Neuronal stem cell (in vitro differentiated cells): ENCODE results near the gene PRKACB.

Experiments used
- DNase-seq: peaks from one replicate; pipeline ENCODE4 v3.0.0-alpha.2; 2013; ENCODE audit warnings: low spot score
- H2AFZ ChIP-seq: one replicate; pipeline ENCODE4 v1.6.1; 2013; ENCODE audit warnings: mild to moderate bottlenecking, low read length, inconsistent platforms
- H2AK5ac ChIP-seq: 2 replicates; pipeline ENCODE4 v1.6.1; 2013; ENCODE audit warnings: low read depth, mild to moderate bottlenecking, inconsistent platforms, low read length, moderate library complexity, mixed read lengths
- H2BK120ac ChIP-seq: 2 replicates; pipeline ENCODE4 v1.6.1; 2013; ENCODE audit warnings: low read depth, mild to moderate bottlenecking, inconsistent platforms, low read length, moderate library complexity, mixed read lengths
- H2BK12ac ChIP-seq: one replicate; pipeline ENCODE4 v1.6.1; 2013; ENCODE audit warnings: low read length, inconsistent platforms
- H2BK15ac ChIP-seq: 2 replicates; pipeline ENCODE4 v1.6.1; 2013; ENCODE audit warnings: mild to moderate bottlenecking, low read length, inconsistent platforms, mixed read lengths
- H2BK5ac ChIP-seq: one replicate; pipeline ENCODE4 v1.6.1; 2013; ENCODE audit warnings: inconsistent platforms, mild to moderate bottlenecking, low read length, moderate library complexity
- H3K14ac ChIP-seq: one replicate; pipeline ENCODE4 v1.6.1; 2013; ENCODE audit warnings: low read length, inconsistent platforms
- H3K18ac ChIP-seq: 2 replicates; pipeline ENCODE4 v1.6.1; 2013; ENCODE audit warnings: low read length, inconsistent platforms
- H3K23ac ChIP-seq: 2 replicates; pipeline ENCODE4 v1.6.1; 2013; ENCODE audit warnings: low read depth, mild to moderate bottlenecking, mixed read lengths, low read length, inconsistent platforms; ENCODE audit not compliant: poor library complexity
- H3K27ac ChIP-seq: replicated peaks from 3 replicates; pipeline ENCODE4 v1.5.1; 2013; ENCODE audit warnings: low read length, inconsistent platforms
- H3K27me3 ChIP-seq, 3 experiments: 2 replicates each; pipeline ENCODE4 v1.6.1; 2013; ENCODE audit warnings: low read length in 3 of 3, mild to moderate bottlenecking in 2 of 3, inconsistent platforms in 1 of 3, low read depth in 1 of 3, mixed read lengths in 1 of 3, moderate library complexity in 1 of 3; ENCODE audit not compliant: control insufficient read depth in 3 of 3, insufficient read depth in 3 of 3
- H3K36me3 ChIP-seq, 2 donors: replicated peaks in 1 of 2; 2 replicates each; pipeline ENCODE4 v1.6.1; 2013; ENCODE audit warnings: low read length in 2 of 2; ENCODE audit not compliant: control insufficient read depth in 2 of 2, insufficient read depth in 2 of 2
- H3K4ac ChIP-seq: 2 replicates; pipeline ENCODE4 v1.6.1; 2013; ENCODE audit warnings: inconsistent platforms, mild to moderate bottlenecking, low read length, moderate library complexity
- H3K4me1 ChIP-seq, 2 donors: 1 replicate in 1 of 2; 2 replicates in 1 of 2; pipeline ENCODE4 v1.6.1; 2013; ENCODE audit warnings: low read length in 2 of 2, low read depth in 1 of 2; ENCODE audit not compliant: control insufficient read depth in 2 of 2, insufficient read depth in 1 of 2
- H3K4me2 ChIP-seq: one replicate; pipeline ENCODE4 v1.6.1; 2013; ENCODE audit warnings: mild to moderate bottlenecking, low read length, inconsistent platforms; ENCODE audit not compliant: insufficient read depth, poor library complexity, severe bottlenecking
- H3K4me3 ChIP-seq, 2 donors: 2 replicates each; pipeline ENCODE4 v1.5.1; 2013; ENCODE audit warnings: low read length in 2 of 2, mild to moderate bottlenecking in 2 of 2, inconsistent platforms in 1 of 2, moderate library complexity in 1 of 2
- H3K79me1 ChIP-seq: one replicate; pipeline ENCODE4 v1.6.1; 2013; ENCODE audit warnings: low read depth, mild to moderate bottlenecking, inconsistent platforms, low read length, moderate library complexity
- H3K9ac ChIP-seq: one replicate; pipeline ENCODE4 v1.6.1; 2013; ENCODE audit warnings: mild to moderate bottlenecking, low read depth, low read length, inconsistent platforms; ENCODE audit not compliant: poor library complexity
- H3K9me3 ChIP-seq, 2 donors: replicated peaks in 1 of 2; 2 replicates each; pipeline versions ENCODE3 to v1.6.1; 2013; ENCODE audit warnings: low read length in 2 of 2, mild to moderate bottlenecking in 2 of 2, inconsistent platforms in 1 of 2, low read depth in 1 of 2, mixed read lengths in 1 of 2, moderate library complexity in 1 of 2; ENCODE audit not compliant: control insufficient read depth in 2 of 2, insufficient read depth in 1 of 2
- H4K8ac ChIP-seq: one replicate; pipeline ENCODE4 v1.6.1; 2013; ENCODE audit warnings: low read depth, mild to moderate bottlenecking, inconsistent platforms, low read length, moderate library complexity
- H4K91ac ChIP-seq: one replicate; pipeline ENCODE4 v1.6.1; 2013; ENCODE audit warnings: low read length, low read depth, mild to moderate bottlenecking, inconsistent platforms; ENCODE audit not compliant: poor library complexity
- WGBS, 2 donors: extraction: QIAGEN DNeasy Blood & Tissue Kit; methylation state at CpG; one replicate each; pipeline ENCODE4 v1.1.7; 2013; ENCODE audit warnings: missing lambda C conversion rate in 2 of 2, mixed read lengths in 1 of 2; ENCODE audit not compliant: insufficient read length in 2 of 2, insufficient replicate concordance in 1 of 2; ENCODE audit errors: extremely low coverage in 2 of 2; 5-methylcytosine and 5-hydroxymethylcytosine counted together

PRKACB gene

DNA sequence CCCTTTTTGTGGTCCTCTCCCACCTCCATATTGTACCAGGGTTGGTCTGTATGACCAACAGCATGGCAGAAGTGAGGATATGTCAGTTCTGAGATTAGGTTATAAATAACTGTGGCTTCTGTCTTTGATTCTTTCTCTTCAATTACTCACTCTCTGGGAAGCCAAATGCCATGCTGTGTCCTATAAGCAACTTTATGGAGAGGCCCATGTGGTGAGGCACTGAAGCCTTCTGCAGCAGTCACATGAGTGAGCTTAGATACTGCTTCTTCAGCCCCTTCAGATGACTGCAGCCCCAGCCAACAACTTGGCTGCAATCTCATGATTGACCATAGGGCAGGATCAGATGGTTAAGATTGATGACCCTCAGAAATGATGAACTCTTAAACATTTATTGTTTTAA, 123.4 kb downstream of the PRKACB start:
- H3K79me1 ChIP-seq: no peaks in the 10 kb centered on the region
- no peak overlapping the region for H3K4me3 ChIP-seq

DNA sequence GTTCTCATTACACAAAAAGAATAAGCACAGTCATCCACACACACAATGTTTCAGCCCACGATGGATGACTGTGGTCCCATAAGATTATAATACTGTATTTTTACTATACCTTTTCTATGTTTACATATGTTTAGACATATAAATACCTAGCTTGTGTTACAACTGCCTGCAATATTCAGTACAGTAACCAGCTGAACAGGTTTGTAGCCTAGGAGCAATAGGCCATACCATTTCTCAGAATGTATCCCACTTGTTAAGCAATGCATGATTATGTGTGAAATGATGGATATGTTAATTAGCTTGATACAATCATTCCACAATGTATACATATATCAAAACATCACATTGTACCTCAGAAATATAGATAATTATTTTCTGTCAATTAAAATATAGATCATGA, 124.3 kb downstream of the PRKACB start:
- no CpG with 5 or more reads among the region's 1 CpG for WGBS, 2 donors

More for the DNA sequence above, 123.4 kb downstream of the PRKACB start:
- Histone ChIP-seq H3K14ac (no peak overlapping the region), H4K8ac (no peak overlapping the region), H2BK12ac (no peak overlapping the region), H3K36me3 (no peaks in the 10 kb centered on the region), H2BK5ac (no peak overlapping the region), H3K18ac (no peak overlapping the region), H4K91ac (no peak overlapping the region), H3K4me2 (no peak overlapping the region), H3K27ac (no peak overlapping the region), H2BK120ac (no peak overlapping the region), H3K4ac (no peak overlapping the region), H2AK5ac (no peak overlapping the region), H3K9ac (no peak overlapping the region), H3K23ac (no peak overlapping the region), H2AFZ (no peak overlapping the region), H3K9me3 (no peaks in the 10 kb centered on the region), H3K4me1 (peaks cover 2 to 6% of the 10 kb centered on the region in 2 donors), H3K27me3 (no peaks in the 10 kb centered on the region), H2BK15ac (no peak overlapping the region)
- no peak for DNase-seq

DNA sequence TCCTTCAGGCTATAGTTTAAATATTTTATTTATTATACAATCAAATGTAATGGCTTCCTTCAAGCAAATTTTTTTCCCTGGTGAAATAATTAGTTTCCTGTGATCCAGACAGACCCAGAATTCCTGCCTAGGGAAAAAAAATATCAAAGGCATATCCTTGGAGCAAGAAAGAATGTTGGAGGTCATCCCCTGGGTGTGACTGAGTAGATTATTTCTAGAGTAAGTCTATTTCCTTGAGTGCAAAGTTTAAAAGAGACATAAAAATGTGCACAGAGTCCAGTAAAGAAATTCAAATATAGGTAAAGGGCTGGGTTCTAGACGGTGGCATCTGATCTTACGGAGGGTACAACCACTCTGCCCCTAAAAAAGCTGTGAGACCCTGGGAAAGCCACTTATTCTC, 125.2 kb downstream of the PRKACB start:
- peaks cover 2 to 6% of the 10 kb centered on the region in 2 donors for H3K4me1 ChIP-seq
- no peak overlapping the region for H3K4me3 ChIP-seq
- H3K36me3 ChIP-seq: no peaks in the 10 kb centered on the region
- no peak overlapping the region for H2BK15ac ChIP-seq
- H3K23ac ChIP-seq: no peak overlapping the region
- no peak overlapping the region for H2AK5ac ChIP-seq
- H3K14ac ChIP-seq: no peak overlapping the region
- H2BK12ac ChIP-seq: no peak overlapping the region
- no peak overlapping the region for H3K4ac ChIP-seq
- H3K27me3 ChIP-seq: no peaks in the 10 kb centered on the region
- H3K9ac ChIP-seq: no peak overlapping the region
- WGBS, 2 donors: no CpG with 5 or more reads among the region's 2 CpGs
- H2AFZ ChIP-seq: no peak overlapping the region
- no peaks in the 10 kb centered on the region for H3K79me1 ChIP-seq
- no peak for DNase-seq
- H2BK120ac ChIP-seq: no peak overlapping the region
- no peak overlapping the region for H3K4me2 ChIP-seq
- H2BK5ac ChIP-seq: no peak overlapping the region
- no peak overlapping the region for H4K8ac ChIP-seq
- no peaks in the 10 kb centered on the region for H3K9me3 ChIP-seq
- no peak overlapping the region for H3K27ac ChIP-seq
- no peak overlapping the region for H3K18ac ChIP-seq
- no peak overlapping the region for H4K91ac ChIP-seq

More for the DNA sequence above, 124.3 kb downstream of the PRKACB start:
- Histone ChIP-seq H3K9ac (no peak overlapping the region), H3K4me3 (no peak overlapping the region), H4K91ac (no peak overlapping the region), H2BK5ac (no peak overlapping the region), H2BK15ac (no peak overlapping the region), H4K8ac (no peak overlapping the region), H3K36me3 (no peaks in the 10 kb centered on the region), H3K4ac (no peak overlapping the region), H3K14ac (no peak overlapping the region), H2AK5ac (no peak overlapping the region), H3K79me1 (no peaks in the 10 kb centered on the region), H3K4me2 (no peak overlapping the region), H3K4me1 (peaks cover 2 to 6% of the 10 kb centered on the region in 2 donors), H2AFZ (no peak overlapping the region), H2BK12ac (no peak overlapping the region), H3K27ac (no peak overlapping the region), H3K27me3 (no peaks in the 10 kb centered on the region), H3K9me3 (no peaks in the 10 kb centered on the region), H3K23ac (no peak overlapping the region), H2BK120ac (no peak overlapping the region), H3K18ac (no peak overlapping the region)
- no peak for DNase-seq

DNA sequence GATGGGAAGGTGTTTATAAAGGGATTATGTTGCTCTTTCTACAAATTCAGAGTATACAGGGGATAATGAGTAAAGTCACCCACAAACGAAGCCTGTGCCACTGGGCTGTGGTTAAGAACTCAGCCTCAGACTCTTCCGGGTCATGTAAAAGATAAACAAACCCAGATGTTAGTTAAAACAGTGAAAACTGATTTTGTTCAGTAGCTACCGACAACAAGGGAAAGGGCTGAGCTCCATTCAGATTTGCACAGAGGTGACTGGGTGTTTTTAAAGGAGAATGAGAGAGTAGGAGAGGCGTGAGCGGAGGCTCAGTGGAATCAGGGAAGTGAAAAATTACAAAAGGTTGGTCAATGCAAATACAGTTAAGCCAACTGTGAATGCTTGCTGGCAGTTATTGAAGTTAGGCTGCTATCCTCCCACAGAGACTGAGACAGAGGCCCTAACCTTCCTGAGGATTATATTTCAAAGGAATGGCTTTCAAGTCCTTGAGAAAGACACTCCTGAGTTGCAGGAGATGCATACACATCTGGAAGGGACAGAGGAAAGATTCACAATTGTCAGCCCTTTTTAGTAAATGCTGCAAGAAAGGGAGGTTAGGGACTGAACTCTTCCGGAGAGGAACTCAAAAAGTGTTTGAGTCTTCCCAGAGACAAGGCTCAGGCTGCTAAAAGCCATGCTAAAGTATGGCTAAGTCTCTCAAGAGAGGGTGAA, 127.5 kb downstream of the PRKACB start:
- Histone ChIP-seq H2AK5ac (no peak overlapping the region), H3K9me3 (no peaks in the 10 kb centered on the region), H2AFZ (peak overlapping the region; percentile 79), H3K36me3 (no peaks in the 10 kb centered on the region), H3K4ac (no peak overlapping the region), H3K23ac (no peak overlapping the region), H4K8ac (no peak overlapping the region), H2BK120ac (no peak overlapping the region), H3K4me1 (peaks cover 2 to 6% of the 10 kb centered on the region in 2 donors), H3K14ac (no peak overlapping the region), H3K27ac (peak overlapping the region; percentile 19), H3K4me3 (no peak overlapping the region), H3K18ac (no peak overlapping the region), H4K91ac (no peak overlapping the region), H3K79me1 (no peaks in the 10 kb centered on the region), H3K4me2 (no peak overlapping the region), H3K27me3 (peaks cover 0 to 2% (median 0%) of the 10 kb centered on the region in 3 experiments), H2BK15ac (no peak overlapping the region), H2BK12ac (no peak overlapping the region), H2BK5ac (no peak overlapping the region), H3K9ac (no peak overlapping the region)
- WGBS, 2 donors: no CpG with 5 or more reads among the region's 6 CpGs
- no peak for DNase-seq
